GM13977 (cell line): ENCODE measurements around the gene PCLAF.
"Not testable (repeated sequence)": the region's sequence is repeated elsewhere in the genome, so short reads cannot be mapped to it uniquely, and the experiment has no call there.

Source experiments
- DNase-seq: peaks from one replicate; pipeline ENCODE4 v3.0.0; 2012; ENCODE audit warnings: low spot score
- in situ Hi-C: fragments of 300-500 bp; cut with MboI; formaldehyde crosslinking; loops from one replicate; pipeline ENCODE4 v1.12.0; 2022; ENCODE audit warnings: low sequenced_read_pairs, low pct_unique_long_range_greater_than_20kb, mixed read lengths, inconsistent platforms; ENCODE audit not compliant: unreplicated experiment
- TF ChIP-seq, protein P1 (sequence below): IDR thresholded peaks from 2 replicates; pipeline ENCODE4 v1.5.1; 2012; ENCODE audit warnings: mild to moderate bottlenecking, control low read depth; ENCODE audit not compliant: insufficient read depth; ENCODE audit errors: extremely low read depth, missing control alignments

The PCLAF gene

GRCh38 chr15:64351265-64351664 lies 30.0 kb downstream of the PCLAF start:
- in situ Hi-C loops, result no loop called here
- TF ChIP-seq, protein P1, sequence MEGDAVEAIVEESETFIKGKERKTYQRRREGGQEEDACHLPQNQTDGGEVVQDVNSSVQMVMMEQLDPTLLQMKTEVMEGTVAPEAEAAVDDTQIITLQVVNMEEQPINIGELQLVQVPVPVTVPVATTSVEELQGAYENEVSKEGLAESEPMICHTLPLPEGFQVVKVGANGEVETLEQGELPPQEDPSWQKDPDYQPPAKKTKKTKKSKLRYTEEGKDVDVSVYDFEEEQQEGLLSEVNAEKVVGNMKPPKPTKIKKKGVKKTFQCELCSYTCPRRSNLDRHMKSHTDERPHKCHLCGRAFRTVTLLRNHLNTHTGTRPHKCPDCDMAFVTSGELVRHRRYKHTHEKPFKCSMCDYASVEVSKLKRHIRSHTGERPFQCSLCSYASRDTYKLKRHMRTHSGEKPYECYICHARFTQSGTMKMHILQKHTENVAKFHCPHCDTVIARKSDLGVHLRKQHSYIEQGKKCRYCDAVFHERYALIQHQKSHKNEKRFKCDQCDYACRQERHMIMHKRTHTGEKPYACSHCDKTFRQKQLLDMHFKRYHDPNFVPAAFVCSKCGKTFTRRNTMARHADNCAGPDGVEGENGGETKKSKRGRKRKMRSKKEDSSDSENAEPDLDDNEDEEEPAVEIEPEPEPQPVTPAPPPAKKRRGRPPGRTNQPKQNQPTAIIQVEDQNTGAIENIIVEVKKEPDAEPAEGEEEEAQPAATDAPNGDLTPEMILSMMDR, result no peak
- no peak for DNase-seq

GRCh38 chr15:64349375-64349774 lies 31.9 kb downstream of the PCLAF start:
- no peak for DNase-seq
- TF ChIP-seq, protein P1, result no peak

GRCh38 chr15:64348455-64348854 lies 32.8 kb downstream of the PCLAF start:
- in situ Hi-C loops, result no loop called here
- TF ChIP-seq, protein P1, result no peak
- DNase-seq, result no peak

More at GRCh38 chr15:64349375-64349774, 31.9 kb downstream of the PCLAF start:
- in situ Hi-C loops, result no loop called here

GRCh38 chr15:64346242-64346641 lies 35.0 kb downstream of the PCLAF start:
- in situ Hi-C loops, DNase-seq: not testable (repeated sequence)

DNA sequence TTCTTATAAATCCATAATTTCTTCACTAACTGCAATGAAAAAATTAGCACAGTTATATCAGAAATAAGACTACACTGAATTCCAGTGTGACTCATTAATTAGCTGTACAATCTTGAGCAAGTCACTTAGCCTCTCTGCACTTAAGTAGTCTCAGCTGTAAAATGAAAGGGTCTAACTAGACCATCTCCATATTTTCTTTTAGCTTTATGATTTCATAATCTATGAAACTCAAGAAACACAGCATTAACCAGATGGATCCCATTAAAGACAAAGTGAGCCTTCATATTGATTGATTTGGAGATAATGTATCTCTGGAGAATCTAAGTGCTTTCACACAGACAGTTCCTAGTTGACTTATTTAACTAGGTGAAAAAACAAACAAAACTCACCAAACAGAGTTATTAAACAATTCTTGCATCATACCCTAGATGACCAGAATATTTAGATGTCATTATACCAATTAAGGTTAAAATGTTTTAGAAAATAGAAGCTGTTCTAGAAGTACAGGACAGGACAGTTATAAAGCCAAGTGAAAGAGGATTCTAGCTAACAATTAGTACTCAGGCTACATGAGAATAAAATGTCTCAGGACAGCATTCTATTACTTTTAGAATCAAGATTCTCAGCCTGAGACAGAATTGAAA lies 36.5 kb downstream of the PCLAF start:
- TF ChIP-seq, protein P1, result no peak
- no peak for DNase-seq
- in situ Hi-C loops, result no loop called here

- DNase-seq, result no peak
- TF ChIP-seq, protein P1, result no peak
- in situ Hi-C loops, result no loop called here
Measured at GRCh38 chr15:64343841-64344240, 37.4 kb downstream of the PCLAF start.

DNA sequence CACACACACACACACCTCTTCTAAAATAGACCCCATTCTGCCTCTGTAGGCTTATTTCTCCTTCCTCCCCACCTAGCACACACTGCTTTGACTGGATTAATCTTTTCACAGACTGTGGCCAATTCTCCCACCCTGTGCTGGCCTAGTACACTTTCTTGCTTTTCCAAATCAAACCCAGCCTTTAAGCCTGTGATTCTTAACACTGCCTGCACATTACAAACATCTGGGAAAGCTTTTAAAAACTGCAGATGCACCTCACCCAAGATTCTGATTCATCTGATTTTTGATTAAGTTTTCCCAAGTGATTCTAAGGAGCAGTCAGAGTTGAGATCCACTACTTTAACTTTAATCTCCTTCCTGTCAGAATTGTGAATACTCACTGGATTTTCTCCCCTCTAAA lies 38.0 kb downstream of the PCLAF start:
- TF ChIP-seq, protein P1, result no peak
- in situ Hi-C loops, result no loop called here
- DNase-seq, result no peak
